Left lobe of liver (tissue), 2 donors: ENCODE measurements around the gene PLAU. TPM values are rescaled to one million over a fixed set of nuclear protein-coding genes. Genes with fewer than 3 reads are reported as not detected.
A peak's percentile ranks its signal among the peaks of the same experiment; 100 is the strongest.
"Not testable (repeated sequence)": the region's sequence is repeated elsewhere in the genome, so short reads cannot be mapped to it uniquely, and the experiment has no call there.

ENCODE experiments used
- ATAC-seq: fragments of 200-7000 bp; cut with Tn5 transposase; one replicate; pipeline ENCODE4 v1.9.1; 2020; ENCODE audit warnings: mild to moderate bottlenecking, moderate library complexity
- DNase-seq: peaks from one replicate; pipeline ENCODE4 v3.0.0-alpha.2; 2020; ENCODE audit warnings: low spot score
- total RNA-seq: library from RNA; stranded (reverse); gene quantifications from one replicate; pipeline ENCODE4 v1.2.1, GENCODE V29; 2021
- donor health status: DM: no; HTN: no; CAD: no; lungs with moderate emphysema.
- donor health status: DM: no; HTN: yes; CAD: no.

Gene PLAU
- total RNA-seq, 1 donor from 2014 or later, result 0.50 TPM

GRCh38 chr10:73895381-73895780 lies 15.6 kb upstream of the PLAU start:
- ATAC-seq, DNase-seq: not testable (repeated sequence)

- no peak for DNase-seq
- no peak for ATAC-seq
Measured at GRCh38 chr10:73897693-73898092, 13.2 kb upstream of the PLAU start.

- DNase-seq (no peak), ATAC-seq (no peak)
Measured at GRCh38 chr10:73898730-73899410, 12.1 kb upstream of the PLAU start.

- DNase-seq (no peak), ATAC-seq (no peak)
Measured at GRCh38 chr10:73899423-73899822, 11.5 kb upstream of the PLAU start.

GRCh38 chr10:73900064-73900463 lies 10.9 kb upstream of the PLAU start:
- no peak for ATAC-seq

GRCh38 chr10:73901261-73901660 lies 9.7 kb upstream of the PLAU start:
- ATAC-seq, result peak; percentile 51
- no peak for DNase-seq

More at GRCh38 chr10:73900064-73900463, 10.9 kb upstream of the PLAU start:
- DNase-seq, result no peak

GRCh38 chr10:73902351-73902750 lies 8.6 kb upstream of the PLAU start:
- ATAC-seq (peak; percentile 77), DNase-seq (no peak)

- DNase-seq (no peak), ATAC-seq (no peak)
Measured at GRCh38 chr10:73905256-73906020, 5.5 kb upstream of the PLAU start.

GRCh38 chr10:73906524-73907447 lies 4.1 kb upstream of the PLAU start:
- ATAC-seq, result peak; percentile 30
- DNase-seq, result no peak

- DNase-seq (no peak), ATAC-seq (no peak)
Measured at GRCh38 chr10:73907841-73908517, 3.0 kb upstream of the PLAU start.

- no peak for DNase-seq
- ATAC-seq, result peak; percentile 10
Measured at GRCh38 chr10:73908853-73909539, 1.9 kb upstream of the PLAU start.

GRCh38 chr10:73909540-73910115 lies 1.3 kb upstream of the PLAU start:
- ATAC-seq (no peak), DNase-seq (no peak)

GRCh38 chr10:73910401-73910763 lies 550 bp upstream of the PLAU start:
- DNase-seq (no peak), ATAC-seq (no peak)

GRCh38 chr10:73911553-73912004 lies 647 bp downstream of the PLAU start:
- peak; percentile 7 for ATAC-seq
- DNase-seq, result no peak

GRCh38 chr10:73914036-73914435 lies 3.1 kb downstream of the PLAU start:
- ATAC-seq, result no peak
- DNase-seq, result no peak

- no peak for DNase-seq
Measured at GRCh38 chr10:73915206-73915851, 4.4 kb downstream of the PLAU start.

GRCh38 chr10:73916761-73917470 lies 6.0 kb downstream of the PLAU start:
- peak; percentile 76 for ATAC-seq
- no peak for DNase-seq

More at GRCh38 chr10:73915206-73915851, 4.4 kb downstream of the PLAU start:
- no peak for ATAC-seq

- DNase-seq, result no peak
- no peak for ATAC-seq
Measured at GRCh38 chr10:73917566-73918305, 6.8 kb downstream of the PLAU start.
